IPS DF 4.7 (cell line): ENCODE measurements around the gene APOL4.
"Not testable (repeated sequence)": the region's sequence is repeated elsewhere in the genome, so short reads cannot be mapped to it uniquely, and the experiment has no call there.

Source experiments
- DNase-seq: peaks from one replicate; pipeline ENCODE4 v3.0.0-alpha.2; 2013; ENCODE audit warnings: low spot score; ENCODE audit errors: extremely low read depth

The APOL4 gene

DNA sequence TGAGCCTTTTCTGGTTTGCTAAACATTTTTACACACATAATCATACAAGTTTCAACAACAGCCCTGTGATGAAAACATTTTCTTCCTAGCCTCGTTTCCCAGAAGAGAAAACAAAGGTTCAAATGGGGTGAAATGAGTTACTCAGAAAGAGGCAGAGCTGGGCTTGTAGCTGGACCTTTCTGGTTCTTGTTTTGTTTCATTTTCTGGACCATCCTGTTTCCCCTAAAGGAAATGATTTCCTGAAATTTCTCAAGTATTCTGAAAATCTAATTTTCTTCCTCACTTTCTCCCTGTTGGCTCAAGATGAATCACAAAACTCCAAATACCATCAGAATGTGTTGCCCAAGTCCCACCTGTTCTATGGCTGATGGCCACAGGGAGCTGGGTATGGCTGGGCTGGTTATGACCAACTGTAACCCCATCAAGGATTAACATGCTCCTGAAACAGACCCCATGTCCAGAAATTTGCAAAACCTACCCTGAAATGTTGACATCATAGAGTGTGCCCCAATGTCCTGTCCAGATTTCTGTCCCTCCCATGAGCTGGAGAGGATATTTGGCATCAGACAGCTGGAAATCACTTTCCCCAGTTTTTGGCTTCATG, 6.7 kb upstream of the APOL4 start:
- no peak for DNase-seq

DNA sequence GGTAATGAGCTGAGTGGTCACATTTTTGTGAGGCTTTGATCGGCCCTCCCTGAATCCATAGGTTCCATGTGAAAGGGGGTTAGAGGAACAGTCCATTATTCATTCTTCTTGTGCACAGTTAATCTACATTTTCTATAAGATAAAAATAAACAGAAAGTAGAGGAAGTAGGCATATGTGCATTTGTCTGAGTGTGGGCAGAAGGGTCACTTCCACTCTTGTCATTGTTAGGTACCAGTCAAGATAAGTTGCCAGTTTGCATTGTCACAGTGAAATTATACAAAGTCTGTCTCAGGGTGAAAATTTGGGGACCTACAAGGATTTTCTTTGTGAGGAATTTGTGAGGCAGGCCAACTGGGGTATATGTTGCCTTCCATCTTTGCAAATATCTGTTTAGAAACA, 4.6 kb upstream of the APOL4 start:
- DNase-seq: no peak

DNA sequence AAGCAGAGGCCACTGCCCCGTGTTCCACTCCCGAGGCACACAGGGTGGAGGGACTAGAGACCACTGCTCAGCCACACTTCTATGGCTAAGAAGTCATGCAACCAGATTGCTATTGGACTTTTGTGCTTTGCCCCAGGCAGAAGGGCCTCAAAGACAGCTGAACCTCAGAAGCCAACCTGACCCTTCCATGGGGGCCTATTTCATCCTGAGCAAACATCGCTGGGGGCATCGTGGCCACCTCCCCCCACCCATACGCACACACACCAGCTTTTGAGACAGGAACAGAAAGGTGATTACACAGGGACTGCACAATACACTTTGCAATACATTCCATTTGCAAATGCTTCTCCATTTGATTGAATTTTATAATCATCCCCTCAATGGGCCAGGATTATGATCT, 4.0 kb upstream of the APOL4 start:
- not testable (repeated sequence) for DNase-seq

DNA sequence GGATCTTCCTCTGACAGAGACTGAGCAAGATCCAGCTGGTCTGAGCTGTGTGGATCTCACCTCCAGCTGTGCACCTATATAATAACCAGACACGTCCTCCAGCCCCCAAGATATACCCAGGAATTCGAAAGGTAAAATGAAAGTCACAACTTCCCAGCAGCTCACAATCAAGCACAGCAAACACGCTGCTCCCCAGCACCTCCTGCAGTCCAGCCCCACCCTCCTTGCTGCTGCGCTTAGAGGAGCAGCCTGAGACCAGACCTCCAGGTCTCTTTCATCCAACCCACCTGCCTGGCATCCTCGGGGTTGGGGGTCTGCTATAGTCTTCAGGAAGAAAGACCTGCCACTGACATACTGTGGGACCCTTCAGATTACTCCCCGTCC, 3.0 kb upstream of the APOL4 start:
- DNase-seq: no peak

DNA sequence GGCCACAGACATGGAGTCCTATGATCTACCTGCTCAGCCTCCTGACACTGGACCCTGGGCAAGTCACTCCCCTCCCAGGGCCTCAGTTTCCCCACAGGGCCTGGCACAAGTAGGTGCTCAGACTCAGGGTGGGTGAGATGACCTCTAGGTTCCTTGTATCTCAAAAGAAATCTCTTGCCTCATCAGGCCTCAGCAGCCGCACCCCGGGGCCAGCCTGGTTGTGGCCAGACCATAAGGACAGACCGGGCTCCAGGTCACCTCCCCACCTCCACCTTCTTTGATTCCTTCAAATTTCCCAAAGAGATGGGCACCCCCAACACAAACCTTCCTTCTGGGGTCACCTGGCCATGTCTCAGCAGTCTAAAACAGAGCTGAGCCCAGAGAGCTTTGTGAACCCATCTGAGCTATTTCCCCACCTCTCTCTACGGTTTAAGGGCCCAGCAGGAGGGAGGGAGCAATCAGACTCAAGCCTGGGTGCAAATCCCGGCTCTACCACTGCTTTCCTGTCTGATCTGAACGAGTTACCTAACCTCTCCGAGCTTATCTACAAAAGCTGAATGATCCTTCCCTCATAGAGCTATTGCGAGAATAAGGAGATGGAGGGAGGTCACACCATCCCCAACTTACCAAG, 2.5 kb upstream of the APOL4 start:
- DNase-seq: no peak

DNA sequence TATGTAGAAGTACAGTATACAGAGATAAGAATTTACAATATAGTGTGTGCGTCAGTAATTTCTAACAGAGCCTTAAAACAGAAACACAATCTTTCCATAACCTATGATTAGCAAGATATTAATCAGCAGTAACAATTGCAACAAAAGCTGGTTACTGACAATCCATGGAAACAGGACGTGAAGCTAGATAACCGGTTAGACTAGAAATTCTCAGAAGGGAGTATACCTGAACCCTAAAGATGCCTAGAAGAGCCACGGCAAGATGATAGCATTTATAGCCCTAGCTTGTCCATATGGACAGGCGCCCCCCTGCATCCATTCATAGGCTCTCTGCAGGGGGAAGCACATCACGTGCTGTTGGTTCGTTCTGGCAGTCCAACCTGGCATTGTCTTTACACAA, 1.8 kb upstream of the APOL4 start:
- DNase-seq: not testable (repeated sequence)

DNA sequence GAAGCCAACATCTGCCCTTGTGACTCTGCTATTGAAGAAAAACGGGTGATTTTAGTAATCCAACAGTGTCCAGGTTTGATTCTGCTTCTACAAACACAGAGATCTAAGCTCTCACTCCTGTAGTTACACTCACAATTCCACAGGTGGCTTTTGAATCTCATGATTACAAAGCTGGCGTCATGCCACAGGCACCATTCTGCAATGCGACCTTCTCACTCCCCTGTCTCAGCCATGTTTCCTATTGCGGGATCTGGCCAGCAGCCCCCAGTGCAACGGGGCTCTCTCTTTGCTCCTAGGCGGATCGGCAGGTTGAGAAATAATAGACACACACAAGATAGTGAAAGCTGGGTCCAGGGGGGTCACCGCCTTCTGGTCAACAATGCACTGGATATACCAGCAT, 1.3 kb upstream of the APOL4 start:
- not testable (repeated sequence) for DNase-seq

DNA sequence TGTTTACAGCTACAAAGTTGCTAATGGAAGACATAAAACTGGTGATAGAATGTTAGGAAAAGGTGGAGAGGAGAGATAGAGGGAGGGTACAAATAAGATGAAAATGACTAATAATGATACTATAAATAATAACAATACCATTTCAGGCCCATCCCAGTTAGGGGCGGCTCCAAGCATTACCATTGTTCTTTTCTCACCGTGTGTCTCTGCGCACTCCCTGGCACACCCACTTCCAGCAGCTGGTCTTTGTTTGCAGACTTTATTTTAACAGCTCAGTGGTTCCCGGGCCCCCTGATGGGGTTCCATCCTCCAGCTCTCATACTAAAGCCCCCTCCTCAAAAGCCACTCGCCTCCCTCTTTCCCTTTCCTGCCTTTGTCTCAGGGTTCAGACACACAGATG, 584 bp downstream of the APOL4 start:
- not testable (repeated sequence) for DNase-seq

DNA sequence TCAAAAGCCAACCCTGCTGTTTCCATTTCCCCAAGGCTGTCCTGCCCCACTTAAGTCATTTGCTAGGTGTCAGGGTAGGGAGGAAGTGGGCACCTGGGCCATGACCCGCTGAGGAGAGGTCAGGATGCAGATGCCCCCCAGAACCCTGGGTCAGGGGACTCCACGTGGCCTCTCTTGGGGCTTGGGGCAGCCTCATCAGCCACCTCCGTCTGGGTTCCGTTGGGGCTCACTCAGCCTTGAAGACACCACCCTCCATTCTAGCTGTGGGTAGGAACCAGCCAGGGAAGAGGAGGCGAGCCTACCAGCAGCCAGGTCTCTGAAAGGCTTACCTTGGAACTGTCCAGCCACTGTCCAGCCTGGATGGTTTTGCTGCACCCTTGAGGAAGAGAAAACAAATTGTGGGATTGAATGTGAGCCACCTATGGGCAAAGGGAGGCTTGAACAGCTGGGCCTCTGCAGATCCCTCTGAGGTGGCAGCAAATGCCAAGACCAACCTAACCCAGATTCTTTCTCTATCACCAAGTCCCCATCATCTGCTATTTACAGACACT, 2.5 kb downstream of the APOL4 start:
- DNase-seq: no peak

DNA sequence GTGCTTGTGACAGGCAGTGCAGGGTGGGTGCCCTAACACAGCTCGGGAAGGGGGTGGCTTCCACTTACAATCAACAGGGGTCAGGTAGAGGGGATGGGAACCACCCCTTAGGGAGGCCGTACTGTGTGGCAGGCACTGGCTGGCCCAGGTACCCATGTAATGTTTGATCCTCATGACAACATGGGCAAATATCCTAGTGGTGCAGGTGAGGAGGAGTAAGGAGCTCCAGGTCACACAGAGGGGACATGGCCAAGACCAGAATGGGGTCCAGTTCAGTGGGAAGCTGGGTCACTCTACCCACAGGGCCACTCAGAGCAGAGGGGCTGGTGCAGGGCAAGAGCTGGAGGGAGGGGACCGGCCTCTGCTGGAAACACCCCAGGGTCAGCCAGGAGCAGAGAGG, 3.1 kb downstream of the APOL4 start:
- no peak for DNase-seq

DNA sequence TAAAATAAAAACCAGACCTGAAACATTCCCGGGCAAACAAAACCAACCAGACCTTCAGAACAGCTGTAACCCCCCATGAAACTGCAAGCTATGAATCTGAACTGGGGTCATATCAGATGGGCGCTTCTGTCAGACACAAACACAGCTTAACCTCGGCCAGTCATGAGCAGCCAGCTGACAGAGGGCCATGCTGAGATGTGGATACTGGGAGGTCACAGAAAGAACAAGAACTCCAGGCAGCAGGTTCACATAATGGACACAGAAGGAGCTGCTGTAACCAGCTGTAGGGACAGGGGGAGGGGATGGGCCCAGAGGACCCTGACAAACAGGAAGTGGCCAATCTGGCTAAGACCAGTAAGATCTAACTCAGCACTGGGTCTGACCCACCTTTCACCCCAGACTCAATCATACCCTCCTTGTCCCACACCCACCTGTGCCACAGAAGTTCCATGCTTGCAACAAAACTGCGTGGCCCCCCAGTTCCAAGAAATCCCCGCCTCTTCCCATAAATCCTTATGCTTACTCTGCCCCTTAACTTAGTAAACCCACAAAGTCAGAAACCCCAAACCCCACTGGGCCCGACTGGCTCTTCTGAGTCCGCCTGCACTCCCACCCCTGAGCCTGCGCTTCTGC, 4.0 kb downstream of the APOL4 start:
- DNase-seq: no peak

DNA sequence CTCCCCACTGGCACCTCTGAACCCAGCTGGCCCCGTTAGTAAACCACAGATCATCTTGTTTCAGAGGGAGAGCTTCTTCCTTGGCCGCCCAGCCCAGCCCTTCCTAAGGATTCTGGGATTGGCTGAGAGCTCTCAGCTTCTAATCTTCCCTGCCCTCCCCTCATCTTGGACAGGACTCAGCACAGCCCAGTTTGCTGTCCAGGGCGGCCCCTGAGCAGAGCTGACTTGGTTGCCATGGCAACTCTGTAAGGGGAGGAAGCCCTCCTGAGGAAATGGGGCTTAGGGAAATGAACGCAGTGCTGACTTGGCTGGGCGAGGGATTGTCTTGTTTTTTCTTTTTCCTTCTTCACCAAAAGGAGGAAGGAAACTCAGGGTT, 4.6 kb downstream of the APOL4 start:
- peak; percentile 36 for DNase-seq

DNA sequence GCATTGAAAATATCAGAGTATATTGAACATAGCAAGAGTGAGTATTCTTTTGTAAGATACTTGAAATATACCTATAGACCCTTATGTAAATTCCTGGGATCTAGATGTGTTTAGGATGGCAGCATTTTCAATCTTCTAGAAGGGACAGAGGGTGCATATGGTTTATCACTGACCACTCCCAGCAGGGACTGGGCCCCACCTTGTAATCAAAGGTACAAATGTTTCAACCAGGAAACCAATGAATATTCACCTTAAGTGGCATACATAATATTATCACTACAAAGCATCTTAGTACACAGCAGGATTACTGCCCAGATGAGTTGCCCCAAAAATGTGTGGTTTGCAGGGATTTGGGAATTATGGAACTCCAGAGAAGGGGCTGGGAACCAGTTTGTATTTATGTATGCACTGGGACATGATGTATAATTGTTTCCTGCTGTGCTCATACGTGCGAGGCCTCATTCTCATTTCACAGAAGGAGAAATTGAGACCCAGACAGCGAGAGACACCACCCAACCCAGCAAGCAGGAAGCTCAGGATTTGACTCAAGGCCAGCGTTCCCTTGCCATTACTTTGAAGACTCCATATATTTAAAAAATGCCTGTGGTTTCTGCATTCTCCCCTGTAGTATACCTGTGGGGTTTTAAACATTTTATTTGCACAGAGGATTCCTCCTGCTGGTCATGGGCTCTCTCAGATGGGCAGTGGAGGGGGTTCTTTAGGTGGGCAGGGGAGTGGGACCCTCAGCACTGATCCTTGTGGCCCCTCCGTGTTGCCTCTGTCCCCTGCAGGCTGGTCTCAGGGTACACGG, 5.2 kb downstream of the APOL4 start:
- DNase-seq: no peak

DNA sequence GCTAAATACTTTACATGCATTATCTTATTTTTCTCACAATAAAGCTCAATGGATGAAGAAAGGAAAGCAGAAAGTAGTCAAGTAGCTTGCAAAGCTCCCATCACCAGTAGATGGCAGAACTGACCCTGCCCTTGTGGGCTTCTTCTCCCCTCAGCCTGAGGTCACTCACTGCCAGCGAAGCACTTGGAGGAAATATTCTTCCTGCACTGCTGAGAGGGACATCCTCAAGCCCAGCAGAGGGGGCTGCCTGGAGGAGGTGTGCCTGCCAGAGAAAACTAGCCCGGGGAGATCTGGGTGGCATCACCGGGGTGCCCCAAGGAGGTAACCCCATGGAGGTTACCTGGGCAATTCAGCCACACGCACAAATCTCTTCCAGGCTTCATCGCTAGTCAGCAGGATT, 6.6 kb downstream of the APOL4 start:
- DNase-seq: no peak

DNA sequence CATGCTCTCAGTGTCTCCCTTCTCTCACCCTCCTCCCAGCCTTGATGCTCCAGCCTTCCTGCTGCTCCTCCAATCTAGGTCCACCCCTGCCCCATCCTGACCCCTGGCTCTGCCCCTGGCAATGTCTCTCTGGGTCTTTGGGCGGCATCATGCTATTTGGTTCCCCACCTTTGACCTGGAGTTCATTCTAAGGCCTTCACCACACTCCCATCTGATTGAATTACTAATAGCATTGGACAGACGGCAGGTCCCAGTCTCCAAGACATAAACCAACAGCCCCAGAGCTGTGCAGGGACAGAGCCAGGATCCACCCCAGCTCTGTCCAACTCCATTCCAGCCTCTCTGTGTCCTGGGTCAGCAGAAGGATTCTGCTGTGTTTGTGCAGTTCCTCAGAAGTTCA, 7.2 kb downstream of the APOL4 start:
- DNase-seq: no peak

DNA sequence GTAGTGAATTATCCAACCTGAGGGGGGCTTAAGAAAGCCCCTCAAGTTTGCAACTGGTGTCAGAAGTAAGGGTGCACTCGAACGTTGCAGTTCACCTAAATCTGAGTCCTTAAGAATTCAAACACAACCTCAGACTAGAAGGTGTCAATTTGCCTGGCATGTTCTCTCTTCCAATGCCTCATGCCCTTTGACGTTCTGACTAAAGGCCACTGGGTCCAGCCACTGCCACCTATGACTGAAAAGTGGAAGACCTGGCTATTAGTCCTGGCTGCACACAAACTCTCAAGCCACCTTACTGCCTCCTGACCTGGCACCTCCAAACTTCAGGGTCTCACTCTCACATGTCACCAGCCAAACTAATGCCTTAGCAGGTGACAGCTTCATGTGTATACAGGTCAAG, 8.0 kb downstream of the APOL4 start:
- no peak for DNase-seq

DNA sequence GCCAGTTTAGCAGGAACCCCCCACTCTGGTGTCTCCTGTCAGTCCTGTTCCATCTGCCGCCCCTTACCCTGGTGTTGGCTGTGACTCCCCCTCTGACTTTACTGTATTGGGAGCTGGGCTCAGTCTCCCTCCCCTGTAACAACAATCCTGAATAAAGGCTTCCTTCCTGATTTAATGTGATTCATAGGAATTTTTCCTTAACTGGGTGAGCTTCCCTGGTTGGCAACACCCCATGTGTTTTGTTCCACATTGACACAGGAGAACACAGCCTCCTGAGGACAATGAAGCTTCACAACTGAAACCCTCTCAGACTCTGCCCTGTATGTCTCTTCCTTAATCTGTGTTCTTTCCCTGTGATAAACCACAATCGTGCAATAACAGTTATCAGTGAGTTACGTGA, 8.4 kb downstream of the APOL4 start:
- DNase-seq: no peak

DNA sequence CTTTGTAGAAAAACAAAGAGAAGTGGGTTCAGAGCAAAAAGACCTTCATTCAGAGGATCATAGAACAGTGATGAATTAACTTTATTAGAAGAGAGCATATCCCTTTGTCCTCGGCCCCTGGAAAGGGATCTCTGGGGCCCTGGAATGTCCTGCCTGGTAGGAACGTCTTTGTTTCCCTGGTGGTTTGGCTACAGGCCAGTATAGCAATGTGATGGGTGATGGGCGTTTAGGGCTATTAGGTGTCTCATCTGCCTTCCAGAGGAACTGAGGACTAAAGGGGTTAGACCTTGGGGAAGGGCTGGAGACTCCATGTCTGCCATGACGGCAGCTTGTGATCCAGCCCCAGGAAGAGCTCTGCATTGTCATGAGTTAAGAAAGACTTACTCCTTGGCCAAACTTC, 9.1 kb downstream of the APOL4 start:
- no peak for DNase-seq

DNA sequence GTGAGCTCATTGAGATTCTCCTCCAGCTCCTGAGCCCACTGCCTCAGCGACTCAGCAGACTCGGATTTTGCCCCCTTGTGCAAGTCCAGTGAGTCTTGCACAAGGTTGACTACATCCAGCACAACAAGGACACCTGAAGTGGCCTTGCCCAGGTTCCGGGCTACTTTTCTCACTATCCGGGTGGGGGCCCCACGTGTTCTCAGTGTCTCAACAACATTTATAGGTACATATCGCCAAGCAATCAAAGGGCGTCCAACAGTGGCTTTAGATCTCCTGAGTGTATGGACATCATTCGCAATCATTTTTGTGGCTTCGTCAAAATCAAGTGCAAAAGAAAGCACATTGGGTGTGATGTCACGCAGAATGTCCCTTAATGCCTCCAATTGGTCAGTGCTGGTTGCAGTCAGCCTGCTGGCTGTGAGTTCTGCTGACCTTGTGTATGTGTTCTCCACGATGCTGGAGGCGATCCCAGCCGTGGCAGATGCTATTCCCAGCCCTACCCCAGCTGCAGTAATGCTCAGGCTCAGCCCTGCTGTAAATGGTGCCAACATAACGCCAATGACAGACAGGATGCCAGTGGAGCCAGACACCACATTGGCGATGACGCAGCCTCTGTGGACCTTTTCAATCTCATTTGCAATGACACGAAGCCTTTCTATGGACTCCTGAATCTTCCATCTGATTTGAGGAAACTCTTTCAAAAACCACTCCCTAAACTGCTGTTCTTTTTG, 10.3 kb downstream of the APOL4 start:
- no peak for DNase-seq

DNA sequence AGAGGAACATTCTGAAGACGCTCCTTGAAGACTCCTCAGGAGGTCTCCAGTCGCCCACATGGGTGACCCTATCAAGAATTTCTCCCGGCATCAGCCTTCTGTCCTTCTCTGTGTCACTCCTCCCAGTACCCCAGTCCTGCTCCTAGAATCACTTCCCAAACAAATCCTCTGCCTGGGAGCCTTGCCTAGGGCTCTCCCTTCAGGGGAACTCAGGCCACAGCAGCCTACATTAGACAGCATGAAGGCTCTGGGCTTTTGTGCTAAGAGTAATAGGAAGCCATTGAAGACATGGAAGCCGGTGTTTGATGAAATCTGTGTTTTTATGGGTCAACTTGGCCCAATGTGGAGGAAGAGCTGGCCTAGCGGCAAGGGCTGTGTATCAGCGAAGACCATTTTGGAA, 13.7 kb downstream of the APOL4 start:
- not testable (repeated sequence) for DNase-seq

DNA sequence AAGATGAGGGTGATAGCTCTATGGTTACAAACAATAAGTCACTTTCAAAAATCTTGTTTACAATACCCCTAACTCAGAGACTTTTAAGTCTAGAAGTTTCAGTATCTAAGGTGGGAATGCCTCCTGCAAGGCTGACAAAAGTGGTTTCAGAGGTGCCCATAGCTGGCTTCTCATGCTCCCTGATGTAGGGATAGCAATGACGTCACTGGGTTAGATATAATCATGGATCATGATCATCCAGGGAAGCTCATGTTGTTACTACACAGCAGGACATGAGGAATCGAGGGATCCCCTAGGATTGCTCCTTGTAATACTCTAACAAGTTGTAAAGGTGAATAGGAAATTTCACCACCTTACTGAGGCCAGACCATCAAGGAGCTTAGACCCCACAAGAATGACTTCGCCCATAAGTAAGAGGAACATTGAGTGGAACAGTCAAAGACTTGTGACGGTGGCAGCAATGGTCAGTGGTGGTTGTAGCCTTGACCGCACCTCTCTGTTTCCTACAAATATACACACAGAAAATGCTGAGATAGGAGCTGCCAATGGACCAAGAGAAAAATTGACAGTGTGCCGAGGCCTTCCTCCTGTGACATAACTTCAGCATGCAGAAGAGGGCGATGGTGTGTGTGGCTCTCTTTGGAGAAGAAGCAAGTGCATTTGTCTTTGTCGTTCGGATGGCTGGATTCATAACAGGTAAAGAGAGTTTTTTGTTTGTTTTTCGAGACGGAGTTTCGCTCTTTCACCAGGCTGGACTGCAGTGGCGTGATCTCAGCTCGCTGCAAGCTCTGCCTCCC, 15.6 kb downstream of the APOL4 start:
- no peak for DNase-seq
